Neural cell (in vitro differentiated cells): ENCODE measurements around the gene EYA2. TPM values are rescaled to one million over a fixed set of nuclear protein-coding genes. Genes with fewer than 3 reads are reported as not detected.

Experiments used
- H2AFZ ChIP-seq: fragments of 200-600, 300-800 bp; sonication (generic), shearing (Covaris generic); 2 replicates; pipeline ENCODE4 v1.6.0; 2014; ENCODE audit warnings: low read depth, mild to moderate bottlenecking, antibody characterized with exemption, low read length, moderate library complexity
- H3F3A ChIP-seq: fragments of 200-600 bp; shearing (Covaris generic); 2 replicates; pipeline ENCODE4 v1.6.1; 2016; ENCODE audit warnings: mild to moderate bottlenecking, moderate library complexity, mixed read lengths, antibody characterized with exemption, low read length; ENCODE audit not compliant: insufficient read depth, poor library complexity, severe bottlenecking
- H3K27ac ChIP-seq: fragments of 200-600, 300-800 bp; sonication (generic), shearing (Covaris generic); 2 replicates; pipeline ENCODE4 v1.5.1; 2014; ENCODE audit warnings: mild to moderate bottlenecking, low read length, moderate library complexity
- H3K27me3 ChIP-seq: fragments of 300-800, 200-600 bp; sonication (generic), shearing (Covaris generic); 2 replicates; pipeline ENCODE4 v1.6.0; 2014; ENCODE audit warnings: mild to moderate bottlenecking, low read depth, low read length, moderate library complexity; ENCODE audit not compliant: insufficient read depth
- H3K36me3 ChIP-seq: fragments of 300-800, 200-600 bp; sonication (generic), shearing (Covaris generic); 2 replicates; pipeline ENCODE4 v1.5.1; 2014; ENCODE audit warnings: mild to moderate bottlenecking, antibody characterized with exemption, low read length, moderate library complexity; ENCODE audit not compliant: insufficient read depth
- H3K4me2 ChIP-seq: fragments of 300-800, 200-600 bp; sonication (generic), shearing (Covaris generic); 2 replicates; pipeline ENCODE4 v1.6.0; 2014; ENCODE audit warnings: mild to moderate bottlenecking, low read length
- H3K4me3 ChIP-seq: fragments of 300-800, 200-600 bp; sonication (generic), shearing (Covaris generic); 2 replicates; pipeline ENCODE4 v1.5.1; 2014; ENCODE audit warnings: mild to moderate bottlenecking, low read length, moderate library complexity
- H3K79me2 ChIP-seq: fragments of 200-600 bp; shearing (Covaris generic); replicated peaks from 2 replicates; pipeline ENCODE4 v1.6.0; 2014; ENCODE audit warnings: mild to moderate bottlenecking, low read length, moderate library complexity; ENCODE audit not compliant: insufficient read depth
- H3K9ac ChIP-seq: fragments of 300-800, 200-600 bp; sonication (generic), shearing (Covaris generic); 2 replicates; pipeline ENCODE4 v1.6.1; 2016; ENCODE audit warnings: mild to moderate bottlenecking, low read length, mixed read lengths
- H3K9me2 ChIP-seq: fragments of 200-600 bp; shearing (Covaris generic); 2 replicates; pipeline ENCODE4 v1.6.1; 2016; ENCODE audit warnings: mild to moderate bottlenecking, low read length, mixed read lengths; ENCODE audit not compliant: insufficient read depth
- H3K9me3 ChIP-seq: fragments of 200-600, 300-800 bp; sonication (generic), shearing (Covaris generic); 2 replicates; pipeline ENCODE4 v1.6.1; 2016; ENCODE audit warnings: mild to moderate bottlenecking, mixed run types, low read length, moderate library complexity, mixed read lengths
- H4K20me1 ChIP-seq: fragments of 200-600 bp; shearing (Covaris generic); 2 replicates; pipeline ENCODE4 v1.6.1; 2016; ENCODE audit warnings: mild to moderate bottlenecking, mixed run types; ENCODE audit not compliant: insufficient read depth
- EP300 ChIP-seq: fragments of 450-650 bp; conservative IDR thresholded peaks from 2 replicates; pipeline ENCODE4 v1.6.1; 2014; ENCODE audit warnings: antibody characterized with exemption, mild to moderate bottlenecking, moderate library complexity; ENCODE audit not compliant: poor library complexity, severe bottlenecking
- EZH2 ChIP-seq: fragments of 200-600, 300-800 bp; shearing (Covaris generic), sonication (generic); IDR thresholded peaks from 2 replicates; pipeline ENCODE4 v1.6.1; 2014; ENCODE audit warnings: antibody characterized with exemption, low read length, borderline replicate concordance, mild to moderate bottlenecking; ENCODE audit not compliant: insufficient read depth, poor library complexity, severe bottlenecking
- MXI1 ChIP-seq: fragments of 450-650 bp; conservative IDR thresholded peaks from 2 replicates; pipeline ENCODE4 v1.6.1; 2014; ENCODE audit warnings: antibody characterized with exemption, mild to moderate bottlenecking; ENCODE audit not compliant: poor library complexity, severe bottlenecking
- POLR2AphosphoS5 ChIP-seq: IDR thresholded peaks from 2 replicates; pipeline ENCODE4 v1.6.1; 2012
- RAD21 ChIP-seq: fragments of 450-650 bp; conservative IDR thresholded peaks from 2 replicates; pipeline ENCODE4 v1.6.1; 2014; ENCODE audit warnings: antibody characterized with exemption, mild to moderate bottlenecking, moderate library complexity
- SMC3 ChIP-seq: fragments of 450-650 bp; conservative IDR thresholded peaks from 2 replicates; pipeline ENCODE4 v1.6.1; 2014; ENCODE audit warnings: antibody characterized with exemption, mild to moderate bottlenecking, moderate library complexity; ENCODE audit not compliant: poor library complexity
- TAF1 ChIP-seq: IDR thresholded peaks from 2 replicates; pipeline ENCODE4 v1.6.1; 2012; ENCODE audit warnings: low read depth
- polyA plus RNA-seq: library from polyadenylated mRNA; depleted of rRNA; stranded (reverse); fragments of >200 nt; gene quantifications from 2 replicates; pipeline ENCODE4 v1.2.3, GENCODE V29; 2014
- TF ChIP-seq, protein P1 (sequence below): IDR thresholded peaks from 2 replicates; pipeline ENCODE4 v1.6.1; 2012; ENCODE audit warnings: borderline replicate concordance
- TF ChIP-seq, protein P2 (sequence below): fragments of 450-650 bp; IDR thresholded peaks from 2 replicates; pipeline ENCODE4 v1.5.1; 2014; ENCODE audit warnings: antibody characterized with exemption, mild to moderate bottlenecking, moderate library complexity; ENCODE audit not compliant: poor library complexity, severe bottlenecking

EYA2 gene
- polyA plus RNA-seq, 1 donor from 2014 or later: 0.88 TPM

DNA sequence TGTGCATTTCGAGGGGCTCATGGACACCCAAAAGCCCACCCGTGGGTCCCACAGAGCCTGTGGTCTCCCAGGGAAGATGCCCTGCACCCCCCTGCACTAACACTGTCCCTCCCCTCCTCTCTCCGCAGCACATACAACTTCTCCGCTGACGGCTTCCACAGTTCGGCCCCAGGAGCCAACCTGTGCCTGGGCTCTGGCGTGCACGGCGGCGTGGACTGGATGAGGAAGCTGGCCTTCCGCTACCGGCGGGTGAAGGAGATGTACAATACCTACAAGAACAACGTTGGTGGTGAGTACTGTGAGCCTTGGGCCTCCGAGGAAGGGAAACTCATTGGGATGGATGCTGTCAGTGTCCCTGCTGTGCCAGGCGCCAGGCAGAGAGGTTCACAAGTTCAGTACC, 277.9 kb downstream of the EYA2 start:
- Histone ChIP-seq H3K36me3 (no peaks in the 10 kb centered on the region), H3F3A (no peaks in the 10 kb centered on the region)

DNA sequence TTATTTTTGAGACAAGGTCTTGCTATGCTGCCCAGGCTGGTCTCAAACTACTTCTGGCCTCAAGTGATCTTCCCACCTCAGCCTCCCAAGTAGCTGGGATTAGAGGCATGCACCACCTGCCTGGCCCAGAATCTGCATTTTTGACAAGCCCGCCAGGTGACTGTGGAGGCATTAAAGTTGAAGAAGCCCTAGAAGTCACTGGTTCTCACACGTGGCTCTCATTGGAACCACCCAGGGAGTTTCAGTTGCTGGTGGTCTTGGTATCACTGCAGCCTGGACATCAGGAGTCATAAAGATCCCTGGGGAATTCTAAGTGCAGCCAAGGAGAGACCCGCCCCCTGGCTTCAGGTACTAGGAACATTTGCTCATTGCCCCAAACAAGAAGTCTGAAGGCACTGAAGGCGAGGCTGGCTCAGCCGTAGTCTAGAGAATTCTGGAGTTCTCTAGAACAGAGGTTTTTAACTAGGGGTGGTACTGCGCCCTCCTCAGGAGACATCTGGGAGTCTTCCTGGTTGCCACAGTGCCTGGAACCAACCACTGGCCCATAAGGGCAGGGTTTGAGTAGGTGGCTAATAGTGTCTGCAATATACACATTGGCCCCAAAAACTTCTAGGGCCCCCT, 279.1 kb downstream of the EYA2 start:
- no peaks in the 10 kb centered on the region for H3F3A ChIP-seq
- no peaks in the 10 kb centered on the region for H3K79me2 ChIP-seq

More for the DNA sequence above, 277.9 kb downstream of the EYA2 start:
- H3K4me2 ChIP-seq: no peak overlapping the region
- no peaks in the 10 kb centered on the region for H3K79me2 ChIP-seq
- H3K27me3 ChIP-seq: no peaks in the 10 kb centered on the region
- no peak overlapping the region for H3K9ac ChIP-seq
- H3K9me2 ChIP-seq: no peaks in the 10 kb centered on the region
- H2AFZ ChIP-seq: no peak overlapping the region
- no peaks in the 10 kb centered on the region for H4K20me1 ChIP-seq
- H3K4me3 ChIP-seq: no peak overlapping the region
- TF ChIP-seq EZH2 (no peak), MXI1 (no peak), RAD21 (no peak), EP300 (no peak), POLR2AphosphoS5 (no peak), TAF1 (no peak), SMC3 (no peak)
- TF ChIP-seq, protein P1, sequence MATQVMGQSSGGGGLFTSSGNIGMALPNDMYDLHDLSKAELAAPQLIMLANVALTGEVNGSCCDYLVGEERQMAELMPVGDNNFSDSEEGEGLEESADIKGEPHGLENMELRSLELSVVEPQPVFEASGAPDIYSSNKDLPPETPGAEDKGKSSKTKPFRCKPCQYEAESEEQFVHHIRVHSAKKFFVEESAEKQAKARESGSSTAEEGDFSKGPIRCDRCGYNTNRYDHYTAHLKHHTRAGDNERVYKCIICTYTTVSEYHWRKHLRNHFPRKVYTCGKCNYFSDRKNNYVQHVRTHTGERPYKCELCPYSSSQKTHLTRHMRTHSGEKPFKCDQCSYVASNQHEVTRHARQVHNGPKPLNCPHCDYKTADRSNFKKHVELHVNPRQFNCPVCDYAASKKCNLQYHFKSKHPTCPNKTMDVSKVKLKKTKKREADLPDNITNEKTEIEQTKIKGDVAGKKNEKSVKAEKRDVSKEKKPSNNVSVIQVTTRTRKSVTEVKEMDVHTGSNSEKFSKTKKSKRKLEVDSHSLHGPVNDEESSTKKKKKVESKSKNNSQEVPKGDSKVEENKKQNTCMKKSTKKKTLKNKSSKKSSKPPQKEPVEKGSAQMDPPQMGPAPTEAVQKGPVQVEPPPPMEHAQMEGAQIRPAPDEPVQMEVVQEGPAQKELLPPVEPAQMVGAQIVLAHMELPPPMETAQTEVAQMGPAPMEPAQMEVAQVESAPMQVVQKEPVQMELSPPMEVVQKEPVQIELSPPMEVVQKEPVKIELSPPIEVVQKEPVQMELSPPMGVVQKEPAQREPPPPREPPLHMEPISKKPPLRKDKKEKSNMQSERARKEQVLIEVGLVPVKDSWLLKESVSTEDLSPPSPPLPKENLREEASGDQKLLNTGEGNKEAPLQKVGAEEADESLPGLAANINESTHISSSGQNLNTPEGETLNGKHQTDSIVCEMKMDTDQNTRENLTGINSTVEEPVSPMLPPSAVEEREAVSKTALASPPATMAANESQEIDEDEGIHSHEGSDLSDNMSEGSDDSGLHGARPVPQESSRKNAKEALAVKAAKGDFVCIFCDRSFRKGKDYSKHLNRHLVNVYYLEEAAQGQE: no peak
- TF ChIP-seq, protein P2, sequence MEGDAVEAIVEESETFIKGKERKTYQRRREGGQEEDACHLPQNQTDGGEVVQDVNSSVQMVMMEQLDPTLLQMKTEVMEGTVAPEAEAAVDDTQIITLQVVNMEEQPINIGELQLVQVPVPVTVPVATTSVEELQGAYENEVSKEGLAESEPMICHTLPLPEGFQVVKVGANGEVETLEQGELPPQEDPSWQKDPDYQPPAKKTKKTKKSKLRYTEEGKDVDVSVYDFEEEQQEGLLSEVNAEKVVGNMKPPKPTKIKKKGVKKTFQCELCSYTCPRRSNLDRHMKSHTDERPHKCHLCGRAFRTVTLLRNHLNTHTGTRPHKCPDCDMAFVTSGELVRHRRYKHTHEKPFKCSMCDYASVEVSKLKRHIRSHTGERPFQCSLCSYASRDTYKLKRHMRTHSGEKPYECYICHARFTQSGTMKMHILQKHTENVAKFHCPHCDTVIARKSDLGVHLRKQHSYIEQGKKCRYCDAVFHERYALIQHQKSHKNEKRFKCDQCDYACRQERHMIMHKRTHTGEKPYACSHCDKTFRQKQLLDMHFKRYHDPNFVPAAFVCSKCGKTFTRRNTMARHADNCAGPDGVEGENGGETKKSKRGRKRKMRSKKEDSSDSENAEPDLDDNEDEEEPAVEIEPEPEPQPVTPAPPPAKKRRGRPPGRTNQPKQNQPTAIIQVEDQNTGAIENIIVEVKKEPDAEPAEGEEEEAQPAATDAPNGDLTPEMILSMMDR: no peak
- no peaks in the 10 kb centered on the region for H3K9me3 ChIP-seq
- no peak overlapping the region for H3K27ac ChIP-seq

More for the DNA sequence above, 279.1 kb downstream of the EYA2 start:
- no peaks in the 10 kb centered on the region for H3K36me3 ChIP-seq
- no peak overlapping the region for H3K4me2 ChIP-seq
- TF ChIP-seq EP300: no peak
- TF ChIP-seq, protein P1: no peak
- no peak for TF ChIP-seq EZH2
- TF ChIP-seq, protein P2: no peak
- TF ChIP-seq TAF1: no peak
- no peak for TF ChIP-seq MXI1
- no peak for TF ChIP-seq RAD21
- TF ChIP-seq POLR2AphosphoS5: no peak
- no peak for TF ChIP-seq SMC3
- no peaks in the 10 kb centered on the region for H3K9me3 ChIP-seq
- no peak overlapping the region for H3K27ac ChIP-seq
- no peaks in the 10 kb centered on the region for H3K9me2 ChIP-seq
- H2AFZ ChIP-seq: no peak overlapping the region
- H3K4me3 ChIP-seq: no peak overlapping the region
- H3K9ac ChIP-seq: no peak overlapping the region
- no peaks in the 10 kb centered on the region for H3K27me3 ChIP-seq
- no peaks in the 10 kb centered on the region for H4K20me1 ChIP-seq
